ENCODE data around the gene ZNF541.
"Not testable (repeated sequence)": the region's sequence is repeated elsewhere in the genome, so short reads cannot be mapped to it uniquely, and the experiment has no call there.

ZNF541 gene

GRCh38 chr19:47609906-47610894 is 37.3 kb upstream of the ZNF541 start:
- Histone ChIP-seq H3K9ac (ENCODE audit: low read depth, low read length) (peak overlapping the region; percentile 83), H3K27me3 (ENCODE audit: insufficient read depth, low read length) (no peaks in the 10 kb centered on the region), H3K4me1 (ENCODE audit: insufficient read depth, low read length) (peaks cover 24% of the 10 kb centered on the region; the same call in 1 of the 2 replicates)

GRCh38 chr19:47608969-47609905 is 36.3 kb upstream of the ZNF541 start, which contains the start of gene BICRA:
TSS of gene BICRA (plus strand) at chr19:47609134. CDS start at chr19:47673575, 64,441 bp downstream.
- Histone ChIP-seq H3K4me3 (ENCODE audit: low read length) (peak within 1 kb of the TSS; percentile 96), H3K4me1 (ENCODE audit: insufficient read depth, low read length) (peaks cover 24% of the 10 kb centered on the region; the same call in 1 of the 2 replicates), H3K27ac (ENCODE audit: low read length) (peak within 1 kb of the TSS; percentile 54), H3K9ac (ENCODE audit: low read depth, low read length) (peak within 1 kb of the TSS; percentile 93), H3K9me3 (ENCODE audit: insufficient read depth, low read depth, low read length) (no peaks in the 10 kb centered on the region), H3K36me3 (ENCODE audit: insufficient read depth, low read depth, low read length) (no peaks in the 10 kb centered on the region), H3K27me3 (ENCODE audit: insufficient read depth, low read length) (no peaks in the 10 kb centered on the region)

More at GRCh38 chr19:47609906-47610894, 37.3 kb upstream of the ZNF541 start:
- Histone ChIP-seq H3K27ac (ENCODE audit: low read length) (no peak overlapping the region), H3K4me3 (ENCODE audit: low read length) (peak overlapping the region; percentile 76), H3K36me3 (ENCODE audit: insufficient read depth, low read depth, low read length) (peaks cover 3% of the 10 kb centered on the region; the same call in 1 of the 2 replicates), H3K9me3 (ENCODE audit: insufficient read depth, low read depth, low read length) (no peaks in the 10 kb centered on the region)

- Histone ChIP-seq H3K27me3 (ENCODE audit: insufficient read depth, low read length) (no peaks in the 10 kb centered on the region), H3K36me3 (ENCODE audit: insufficient read depth, low read depth, low read length) (no peaks in the 10 kb centered on the region), H3K27ac (ENCODE audit: low read length) (peak overlapping the region; percentile 54), H3K4me3 (ENCODE audit: low read length) (peak overlapping the region; percentile 96), H3K9me3 (ENCODE audit: insufficient read depth, low read depth, low read length) (no peaks in the 10 kb centered on the region), H3K4me1 (ENCODE audit: insufficient read depth, low read length) (peaks cover 16% of the 10 kb centered on the region; the same call in 1 of the 2 replicates), H3K9ac (ENCODE audit: low read depth, low read length) (peak overlapping the region; percentile 93)
These were observed 35.3 kb upstream of the ZNF541 start for GRCh38 chr19:47608074-47608918.

- H3K27ac ChIP-seq (ENCODE audit: low read length) = peak overlapping the region; percentile 54
- no peaks in the 10 kb centered on the region for H3K9me3 ChIP-seq (ENCODE audit: insufficient read depth, low read depth, low read length)
- H3K4me1 ChIP-seq (ENCODE audit: insufficient read depth, low read length) = peaks cover 11% of the 10 kb centered on the region; the same call in 1 of the 2 replicates
- H3K36me3 ChIP-seq (ENCODE audit: insufficient read depth, low read depth, low read length) = no peaks in the 10 kb centered on the region
- peak overlapping the region; percentile 93; the same call in 1 of the 2 replicates for H3K9ac ChIP-seq (ENCODE audit: low read depth, low read length)
- no peaks in the 10 kb centered on the region for H3K27me3 ChIP-seq (ENCODE audit: insufficient read depth, low read length)
- H3K4me3 ChIP-seq (ENCODE audit: low read length) = peak overlapping the region; percentile 96
These were observed 34.7 kb upstream of the ZNF541 start for GRCh38 chr19:47607564-47608073.

GRCh38 chr19:47603706-47604565 is 31.0 kb upstream of the ZNF541 start:
- no peak overlapping the region for H3K27ac ChIP-seq (ENCODE audit: low read length)
- H3K27me3 ChIP-seq (ENCODE audit: insufficient read depth, low read length) = no peaks in the 10 kb centered on the region
- H3K36me3 ChIP-seq (ENCODE audit: insufficient read depth, low read depth, low read length) = no peaks in the 10 kb centered on the region
- no peak overlapping the region for H3K9ac ChIP-seq (ENCODE audit: low read depth, low read length)
- H3K4me1 ChIP-seq (ENCODE audit: insufficient read depth, low read length) = no peaks in the 10 kb centered on the region
- no peak overlapping the region for H3K4me3 ChIP-seq (ENCODE audit: low read length)
- H3K9me3 ChIP-seq (ENCODE audit: insufficient read depth, low read depth, low read length) = no peaks in the 10 kb centered on the region

GRCh38 chr19:47601180-47601904 is 28.4 kb upstream of the ZNF541 start:
- H3K9ac ChIP-seq (ENCODE audit: low read depth, low read length) = peak overlapping the region; percentile 87; the same call in 1 of the 2 replicates
- H3K9me3 ChIP-seq (ENCODE audit: insufficient read depth, low read depth, low read length) = no peaks in the 10 kb centered on the region
- peaks cover 2% of the 10 kb centered on the region; the same call in 1 of the 2 replicates for H3K4me1 ChIP-seq (ENCODE audit: insufficient read depth, low read length)
- H3K27me3 ChIP-seq (ENCODE audit: insufficient read depth, low read length) = no peaks in the 10 kb centered on the region
- H3K4me3 ChIP-seq (ENCODE audit: low read length) = peak overlapping the region; percentile 85; the same call in 1 of the 2 replicates
- no peaks in the 10 kb centered on the region for H3K36me3 ChIP-seq (ENCODE audit: insufficient read depth, low read depth, low read length)
- no peak overlapping the region for H3K27ac ChIP-seq (ENCODE audit: low read length)

- no peaks in the 10 kb centered on the region for H3K9me3 ChIP-seq (ENCODE audit: insufficient read depth, low read depth, low read length)
- H3K27ac ChIP-seq (ENCODE audit: low read length) = peak overlapping the region; percentile 52
- H3K27me3 ChIP-seq (ENCODE audit: insufficient read depth, low read length) = no peaks in the 10 kb centered on the region
- H3K4me3 ChIP-seq (ENCODE audit: low read length) = peak overlapping the region; percentile 85
- H3K9ac ChIP-seq (ENCODE audit: low read depth, low read length) = peak overlapping the region; percentile 87; the same call in 1 of the 2 replicates
- H3K4me1 ChIP-seq (ENCODE audit: insufficient read depth, low read length) = peaks cover 2% of the 10 kb centered on the region; the same call in 1 of the 2 replicates
- no peaks in the 10 kb centered on the region for H3K36me3 ChIP-seq (ENCODE audit: insufficient read depth, low read depth, low read length)
These were observed 27.6 kb upstream of the ZNF541 start for GRCh38 chr19:47600246-47601179.

- Histone ChIP-seq H3K4me3 (ENCODE audit: low read length) (peak overlapping the region; percentile 71), H3K9ac (ENCODE audit: low read depth, low read length) (peak overlapping the region; percentile 73; the same call in 1 of the 2 replicates)
- not testable (repeated sequence) for H3K9me3 ChIP-seq (ENCODE audit: insufficient read depth, low read depth, low read length); H3K36me3 ChIP-seq (ENCODE audit: insufficient read depth, low read depth, low read length); H3K27me3 ChIP-seq (ENCODE audit: insufficient read depth, low read length); H3K27ac ChIP-seq (ENCODE audit: low read length); H3K4me1 ChIP-seq (ENCODE audit: insufficient read depth, low read length)
These were observed 26.8 kb upstream of the ZNF541 start for GRCh38 chr19:47599671-47600245.

Measured in iPS-20b (cell line).